ENCODE measurements around the gene ARSK.

- TF ChIP-seq CTCF (IDR thresholded peaks at IDR 0.05), result no peak
- no peak for TF ChIP-seq POLR2A (IDR thresholded peaks at IDR 0.05)
Measured at GRCh38 chr5:95649274-95649673, 94.4 kb downstream of the ARSK start.

Data from right lobe of liver (tissue), 4 donors.